HG03457 (cell line): ENCODE data around the gene ENTHD1.
"Not testable (repeated sequence)": the region's sequence is repeated elsewhere in the genome, so short reads cannot be mapped to it uniquely, and the experiment has no call there.

Experiments used
- ATAC-seq: cut with Tn5 transposase; IDR thresholded peaks from one replicate; pipeline ENCODE4 v1.9.1; 2021; ENCODE audit warnings: moderate number of reproducible peaks; ENCODE audit not compliant: unreplicated experiment

ENTHD1 gene

DNA sequence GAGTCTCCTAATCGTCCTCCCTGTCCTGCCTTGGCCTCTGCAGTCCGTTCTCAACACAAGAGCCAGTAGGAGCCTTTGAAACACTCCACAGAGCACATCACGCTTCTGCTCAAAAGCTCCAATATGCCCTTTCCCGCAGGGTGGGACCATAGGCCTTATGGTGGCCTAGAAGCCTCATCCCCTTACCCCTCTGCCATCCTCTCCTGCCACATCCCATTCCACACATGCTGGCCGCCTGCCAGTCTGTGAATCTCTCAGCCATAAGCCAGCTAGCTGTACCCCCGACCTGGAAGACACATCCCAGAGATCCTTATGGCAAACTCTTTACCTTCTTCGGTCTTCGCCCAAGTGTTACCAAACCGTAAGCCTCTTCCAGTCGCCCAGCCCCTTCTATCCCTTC lies 157.8 kb downstream of the ENTHD1 start:
- no peak for ATAC-seq

DNA sequence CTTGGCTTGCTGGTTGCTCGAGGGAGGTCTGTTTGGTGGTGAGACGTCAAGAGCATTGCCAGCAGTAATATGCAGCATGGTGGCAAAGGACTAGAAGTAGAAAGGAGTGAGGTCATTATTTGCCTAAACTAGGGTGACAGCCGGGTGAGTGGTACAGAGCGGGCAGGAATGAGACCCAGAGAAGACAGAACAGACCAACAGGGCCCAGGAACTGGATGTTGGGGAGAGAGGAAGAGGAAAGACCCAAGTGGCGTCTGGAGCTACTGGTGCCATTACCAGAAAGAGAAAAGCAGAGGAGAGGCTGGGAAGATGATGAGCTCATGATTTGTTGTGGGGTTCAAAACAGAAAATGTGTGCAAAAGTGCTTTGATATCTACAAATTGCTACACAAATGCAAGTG lies 158.7 kb downstream of the ENTHD1 start:
- no peak for ATAC-seq

DNA sequence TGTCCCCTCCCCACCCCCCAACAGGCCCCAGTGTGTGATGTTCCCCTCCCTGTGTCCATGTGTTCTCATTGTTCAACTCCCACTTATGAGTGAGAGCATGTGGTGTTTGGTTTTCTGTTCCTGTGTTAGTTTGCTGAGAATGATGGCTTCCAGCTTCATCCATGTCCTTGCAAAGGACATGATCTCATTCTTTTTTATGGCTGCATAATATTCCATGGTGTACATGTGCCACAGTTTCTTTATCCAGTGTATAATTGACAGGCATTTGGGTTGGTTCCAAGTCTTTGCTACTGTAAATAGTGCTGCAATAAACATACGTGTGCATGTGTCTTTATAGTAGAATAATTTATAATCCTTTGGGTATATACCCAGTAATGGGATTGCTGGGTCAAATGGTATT lies 159.5 kb downstream of the ENTHD1 start:
- ATAC-seq: not testable (repeated sequence)

DNA sequence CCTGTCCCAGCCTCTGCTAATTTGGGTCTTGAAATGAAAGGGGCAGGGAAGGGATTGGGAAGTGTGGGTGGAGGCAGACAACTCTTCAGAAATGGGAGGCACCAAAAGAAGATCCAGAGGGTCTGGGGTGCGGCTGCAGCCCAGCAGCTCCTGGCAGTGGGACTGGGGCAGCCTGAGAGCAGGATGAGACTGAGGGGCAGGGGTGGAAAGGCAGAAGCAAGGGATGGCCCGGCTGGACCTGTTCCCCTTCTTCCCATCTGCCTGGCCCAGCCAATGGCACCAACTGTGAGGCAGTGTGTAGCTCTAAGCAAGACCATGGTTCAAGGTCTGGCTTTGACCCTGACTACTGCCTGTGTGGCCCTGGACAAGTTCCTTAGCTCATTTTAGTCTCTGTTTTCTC lies 160.4 kb downstream of the ENTHD1 start:
- ATAC-seq: no peak

DNA sequence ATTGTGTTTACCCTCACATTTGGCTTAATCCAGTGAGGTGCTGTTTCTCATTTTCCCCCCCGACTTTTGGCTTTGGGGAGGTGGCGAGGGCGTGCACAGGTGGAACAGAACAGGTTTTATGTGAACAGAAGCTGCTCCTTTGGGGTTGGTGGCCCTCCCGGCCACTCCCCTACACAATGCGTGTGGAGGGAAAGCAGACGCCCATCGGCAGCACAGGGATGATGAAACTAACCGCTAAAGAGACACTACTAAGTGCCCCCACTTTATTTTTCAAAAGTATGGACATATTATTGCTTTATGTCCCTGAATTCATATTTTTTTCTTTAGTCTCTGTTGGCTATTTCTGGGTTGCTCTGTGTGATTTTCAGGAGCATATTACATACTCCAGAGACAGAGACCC lies 160.9 kb downstream of the ENTHD1 start:
- ATAC-seq: no peak

DNA sequence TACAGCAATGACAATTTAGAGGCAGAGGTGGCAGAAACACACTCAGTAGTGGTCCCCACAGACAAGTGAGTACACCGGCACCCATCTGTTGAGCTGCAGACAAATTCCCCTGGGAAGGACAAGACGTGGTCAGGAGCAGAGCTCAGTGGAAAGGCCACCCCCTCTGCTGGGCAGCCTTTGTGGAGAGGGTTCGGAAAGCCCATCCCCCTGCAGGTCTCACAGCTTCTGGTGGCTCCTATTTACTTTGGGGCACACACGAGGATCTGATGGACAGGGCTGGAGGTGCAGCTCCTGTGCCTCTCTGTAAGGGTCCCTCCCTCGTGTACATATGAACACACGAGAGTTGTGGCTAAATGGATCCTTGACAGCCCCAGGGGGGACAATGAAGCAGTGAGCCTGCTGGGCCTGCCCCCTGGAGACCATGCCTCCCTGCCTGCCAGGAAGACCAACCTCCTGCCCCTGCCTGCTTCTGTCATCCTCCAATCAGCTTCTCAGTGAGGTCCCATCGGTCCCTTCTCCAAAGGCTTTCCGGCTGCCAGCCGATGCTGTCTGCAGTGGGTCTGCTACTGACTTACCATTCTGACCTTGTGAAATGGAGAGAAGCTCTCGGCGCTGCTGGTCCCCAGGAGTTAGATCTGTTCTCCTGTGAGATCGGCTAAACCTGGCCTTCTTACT lies 161.5 kb downstream of the ENTHD1 start:
- ATAC-seq: no peak

DNA sequence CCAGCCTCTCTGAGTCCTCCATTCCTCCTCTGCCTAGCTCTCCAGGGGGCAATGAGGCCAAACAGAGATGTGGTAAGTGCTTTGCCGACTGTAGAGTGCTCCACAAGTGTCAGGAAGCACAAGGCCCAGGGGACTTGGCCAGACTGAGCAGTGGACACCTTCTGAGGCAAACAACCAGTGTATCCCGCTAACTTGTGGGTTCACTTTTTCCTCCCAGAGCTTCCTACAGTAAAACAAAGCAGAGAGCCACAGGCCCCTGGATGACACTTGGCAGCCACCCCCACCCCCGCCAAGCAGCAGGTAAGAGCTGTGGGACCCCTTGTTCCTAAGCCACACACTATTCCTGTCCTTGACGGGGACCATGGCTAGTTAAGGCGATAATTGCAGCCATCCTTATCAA lies 162.1 kb downstream of the ENTHD1 start:
- no peak for ATAC-seq

DNA sequence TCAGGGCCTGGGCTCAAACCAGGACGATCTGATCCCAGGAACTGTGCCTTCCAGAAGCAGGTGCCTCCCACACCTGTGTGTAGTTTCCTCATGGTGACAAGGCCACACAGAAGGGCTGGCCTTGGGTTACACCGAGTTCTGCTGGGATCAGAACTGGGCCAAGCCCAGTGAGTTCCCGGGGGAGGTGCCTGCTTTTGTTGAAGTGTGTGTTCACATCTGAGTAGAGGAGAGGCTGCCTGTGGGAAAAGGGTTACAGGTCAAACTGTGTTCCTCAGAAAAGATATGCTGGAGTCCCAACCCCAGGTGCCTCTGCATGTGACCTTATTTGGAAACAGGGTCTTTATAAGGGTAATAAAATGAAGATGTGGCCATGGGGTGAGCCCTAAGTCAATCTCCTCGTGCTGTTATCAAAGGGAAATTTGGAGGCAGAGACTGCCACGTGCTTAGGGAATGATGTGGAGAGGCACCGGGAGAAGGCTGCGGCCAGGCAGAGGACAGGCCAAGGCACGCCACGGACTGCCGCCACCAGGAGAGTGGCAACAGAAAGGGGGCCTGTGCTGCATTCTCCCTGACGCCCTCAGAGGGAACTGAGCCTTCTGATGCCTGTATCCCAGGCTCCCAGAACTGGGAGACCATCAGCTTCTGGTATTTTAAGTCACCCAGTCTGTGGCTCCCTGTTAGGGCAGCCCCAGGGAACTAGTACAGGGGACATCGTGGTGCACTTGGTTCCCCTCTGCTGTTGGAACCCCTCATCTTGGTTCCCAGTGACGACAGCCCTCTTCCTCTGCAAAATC lies 164.2 kb downstream of the ENTHD1 start:
- ATAC-seq: no peak

DNA sequence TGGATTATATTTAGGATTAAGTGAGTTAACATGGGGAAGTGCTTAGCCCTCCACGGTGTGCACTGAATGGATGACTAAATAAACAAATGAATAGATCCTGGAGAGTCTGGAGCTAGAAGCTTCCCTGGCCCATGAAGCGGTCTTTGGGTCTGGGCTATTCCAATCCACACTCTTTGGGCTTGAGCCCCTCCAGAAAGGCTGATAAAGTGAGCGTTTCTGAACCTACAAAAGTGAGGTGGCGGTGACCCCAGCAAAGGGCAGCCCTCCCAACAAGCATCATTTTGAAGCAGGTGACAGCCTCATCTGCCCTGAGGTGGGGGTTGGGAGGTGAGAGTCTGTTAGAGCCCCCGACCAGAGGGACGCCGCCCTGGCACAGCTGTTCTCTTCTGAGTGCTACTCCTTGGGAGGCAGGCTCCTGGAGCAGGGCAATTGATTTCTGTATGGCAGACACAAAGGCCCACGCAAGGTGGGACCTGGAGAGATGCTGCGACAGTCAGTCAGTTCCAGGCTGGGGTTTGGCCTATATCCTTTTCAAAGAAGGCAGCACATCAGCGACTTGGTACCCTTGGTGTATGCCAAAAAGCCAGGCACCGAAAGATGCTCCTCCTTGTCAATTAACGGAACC lies 165.2 kb downstream of the ENTHD1 start:
- no peak for ATAC-seq

DNA sequence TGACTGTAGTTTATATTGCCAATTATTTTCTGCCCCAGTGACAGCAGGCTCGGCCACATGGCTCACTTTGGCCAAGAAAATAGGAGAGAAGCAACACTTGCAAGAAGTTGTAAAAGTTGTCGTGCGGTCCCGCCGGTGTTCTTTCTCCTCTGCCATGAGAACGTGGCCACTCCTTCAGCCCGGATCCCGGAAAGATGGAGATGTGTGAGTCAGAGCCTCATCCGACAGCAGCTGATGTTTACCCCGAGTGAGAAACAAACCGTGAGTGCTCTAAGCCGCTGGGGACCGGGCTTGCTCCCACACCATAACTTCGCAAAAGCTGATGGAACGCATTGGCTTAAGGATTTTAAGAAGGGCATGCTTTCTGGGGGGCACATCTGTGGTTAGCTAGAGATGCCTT lies 166.0 kb downstream of the ENTHD1 start:
- ATAC-seq: no peak

DNA sequence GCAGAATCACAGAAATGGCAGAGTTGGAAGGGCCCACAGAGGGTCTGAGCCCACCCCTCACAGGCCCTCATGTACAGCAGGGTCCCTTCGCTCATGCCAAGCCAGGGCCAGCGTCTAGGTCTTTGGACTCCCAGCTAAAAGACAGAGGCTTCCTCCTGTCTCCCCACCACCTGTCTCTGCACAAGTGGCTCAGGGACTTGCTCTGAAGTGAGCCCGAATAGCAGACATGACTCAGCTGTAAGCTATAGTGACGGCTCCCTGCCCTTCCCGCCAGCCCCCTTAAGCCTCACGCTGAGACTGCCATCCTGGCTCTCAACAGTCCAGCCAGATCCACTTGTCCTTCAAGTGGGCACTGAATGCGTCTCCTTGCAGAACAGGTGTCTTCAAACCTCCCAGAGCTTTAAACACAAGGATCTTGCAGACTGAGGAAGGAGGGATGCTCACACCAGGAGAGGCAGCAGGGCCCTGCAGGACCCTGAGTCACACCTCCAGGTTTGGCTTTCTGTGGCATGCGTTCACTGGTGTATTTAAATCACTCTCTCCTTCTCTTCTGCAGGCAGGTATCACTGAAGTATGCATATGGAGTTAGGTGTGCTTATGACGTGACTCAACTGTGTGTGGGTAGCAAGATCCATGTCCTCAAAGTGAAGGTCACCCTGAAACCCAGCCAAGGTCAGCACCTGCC lies 168.1 kb downstream of the ENTHD1 start:
- ATAC-seq: no peak

DNA sequence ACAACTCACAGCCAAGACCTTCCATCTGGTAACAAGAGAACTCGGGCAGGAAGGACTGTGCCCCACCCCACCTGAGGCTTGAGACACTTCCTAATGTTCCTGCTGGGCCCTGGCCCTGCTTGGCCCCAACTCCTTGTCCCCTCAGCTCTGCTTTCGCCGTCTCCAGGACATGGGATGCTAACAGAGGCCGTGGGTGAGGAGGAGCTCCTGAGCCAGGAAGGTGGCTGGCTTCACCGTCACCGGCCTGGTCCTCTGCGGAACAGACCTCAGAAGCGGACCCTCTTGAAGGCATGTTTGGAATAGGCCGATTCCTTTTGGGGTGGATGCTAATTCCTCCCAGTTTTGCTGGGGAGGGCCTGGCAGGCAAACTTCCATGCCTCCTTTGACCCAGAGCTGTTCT lies 168.7 kb downstream of the ENTHD1 start:
- ATAC-seq: no peak

DNA sequence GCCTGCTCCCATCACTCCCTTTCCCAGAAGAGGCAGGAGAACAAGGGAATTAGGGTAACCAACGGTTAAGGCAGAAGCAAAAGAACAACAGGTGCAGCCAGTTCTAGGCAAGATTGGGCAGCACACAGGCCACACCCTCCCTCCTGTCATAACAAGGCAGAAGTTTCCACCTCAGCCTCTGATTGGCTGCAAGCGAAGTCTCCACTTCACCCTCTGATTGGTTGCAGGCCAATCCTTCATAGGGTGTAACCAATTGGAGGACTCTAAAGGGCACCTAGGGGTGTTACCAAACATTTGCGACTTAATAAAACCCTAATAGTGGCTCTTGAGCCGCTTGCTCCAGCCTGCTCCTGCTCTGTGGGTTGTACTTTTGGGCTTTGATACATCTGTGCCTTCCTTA lies 169.2 kb downstream of the ENTHD1 start:
- no peak for ATAC-seq

DNA sequence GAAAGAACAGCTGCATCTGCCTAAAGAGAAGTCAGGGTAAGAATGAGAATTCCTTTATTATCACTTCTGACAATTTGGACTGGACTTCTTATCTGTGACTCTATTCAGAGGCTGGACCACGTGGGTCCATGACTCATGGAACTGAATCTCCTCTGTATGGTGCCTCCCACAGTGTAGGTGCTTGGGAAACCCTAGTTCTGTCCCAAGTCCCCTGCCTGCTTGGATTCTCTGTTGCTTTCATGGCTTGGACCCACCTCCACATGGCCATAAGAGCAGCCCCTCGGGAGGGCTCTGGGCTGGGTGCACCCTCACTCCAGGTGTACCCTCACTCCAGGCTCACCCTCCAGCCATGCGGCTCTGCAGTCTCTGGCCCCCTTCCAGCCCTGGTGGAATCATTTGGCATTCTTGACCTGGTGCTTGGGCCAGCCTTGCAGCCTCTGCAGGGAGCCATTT lies 169.6 kb downstream of the ENTHD1 start:
- ATAC-seq: no peak

DNA sequence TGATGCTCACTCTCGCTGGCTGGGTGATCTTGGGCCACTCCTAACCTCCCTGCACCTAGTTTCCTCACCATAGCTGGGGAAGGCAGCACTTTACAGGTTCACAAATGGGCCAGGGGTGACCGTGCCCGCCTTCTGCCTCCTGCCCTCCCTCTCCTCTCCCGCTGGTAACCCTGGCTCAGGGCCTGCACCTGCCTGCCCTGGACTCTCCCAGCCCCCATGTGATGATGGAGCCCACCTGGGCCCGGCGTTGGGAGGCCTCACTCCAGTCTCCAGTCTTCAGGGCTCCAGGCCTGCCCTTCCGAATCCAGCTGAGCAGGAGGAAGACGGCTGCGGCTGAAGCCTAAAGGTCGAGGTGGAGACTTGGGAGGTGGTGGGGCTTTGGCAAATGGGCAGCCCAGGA lies 170.1 kb downstream of the ENTHD1 start:
- ATAC-seq: no peak

DNA sequence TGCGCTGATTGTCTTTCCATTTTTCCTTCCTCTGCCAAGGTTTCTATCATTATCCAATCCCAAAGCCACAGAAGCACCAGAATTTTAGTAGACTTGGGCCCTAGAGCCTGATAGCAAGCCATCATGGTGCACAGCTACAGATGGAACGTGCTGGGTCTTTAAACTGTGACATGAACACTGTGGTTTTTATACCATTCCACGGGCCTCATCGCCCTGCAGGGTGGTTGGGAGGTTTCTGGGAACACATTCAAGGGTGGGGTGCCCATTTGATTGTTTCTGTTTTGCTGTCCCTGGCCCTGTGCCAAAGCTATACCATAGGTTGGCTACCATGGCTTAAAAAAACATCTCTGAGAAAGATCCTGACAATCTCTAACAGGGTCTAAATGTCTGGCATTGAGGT lies 171.1 kb downstream of the ENTHD1 start:
- ATAC-seq: no peak

DNA sequence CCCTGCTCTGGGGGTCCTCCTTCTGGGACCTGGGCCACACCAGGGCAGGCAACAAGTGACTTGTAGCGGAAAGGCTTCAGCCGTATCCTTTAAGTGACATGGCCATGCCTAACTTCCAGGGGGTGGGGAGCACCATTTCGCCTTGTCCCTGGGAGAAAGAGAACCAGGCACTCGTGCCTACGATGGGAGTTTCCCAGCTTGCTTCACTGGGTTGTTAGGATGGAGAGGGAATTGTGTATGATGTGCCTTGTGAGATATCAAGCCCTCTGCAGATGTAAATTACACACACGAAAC lies 171.6 kb downstream of the ENTHD1 start:
- ATAC-seq: no peak

DNA sequence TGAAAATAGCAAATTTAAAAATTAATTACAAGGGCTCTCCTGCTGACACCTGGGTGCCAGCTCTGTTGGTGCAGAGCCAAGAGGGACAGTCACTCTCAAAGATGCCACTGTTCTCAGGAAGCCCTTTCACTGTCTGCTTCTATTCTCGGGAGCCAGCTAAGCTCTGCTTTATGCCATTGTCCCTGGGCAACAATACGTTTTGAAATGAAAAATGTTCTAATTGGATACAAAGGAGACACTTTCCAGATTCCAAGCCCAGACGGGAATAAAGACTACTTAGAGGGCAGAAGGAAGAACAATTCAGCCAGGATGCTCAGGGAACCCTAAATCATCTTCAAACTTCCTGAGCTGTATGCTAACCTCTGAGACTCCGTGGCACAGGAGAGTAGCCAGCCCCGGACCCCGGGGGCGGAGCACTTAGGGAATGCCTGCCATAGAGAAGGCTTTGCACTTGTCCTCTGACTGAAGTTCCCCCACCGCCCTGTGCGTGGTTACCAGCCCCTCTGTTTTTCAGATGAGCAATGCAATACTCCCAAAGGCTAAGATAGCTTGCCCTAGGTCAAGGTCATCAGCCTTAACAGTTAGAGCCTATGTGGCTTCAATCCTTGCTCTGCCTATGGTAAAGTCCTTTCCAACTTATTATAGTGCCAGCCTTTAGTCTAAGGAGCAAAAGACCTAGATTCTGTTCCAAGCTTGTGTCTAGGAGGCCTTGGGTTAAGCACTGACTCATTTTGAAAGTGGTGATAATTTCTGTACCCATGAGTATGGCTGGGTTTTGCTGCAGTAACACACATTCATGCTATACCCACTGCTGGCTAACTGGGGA lies 172.1 kb downstream of the ENTHD1 start:
- no peak for ATAC-seq

DNA sequence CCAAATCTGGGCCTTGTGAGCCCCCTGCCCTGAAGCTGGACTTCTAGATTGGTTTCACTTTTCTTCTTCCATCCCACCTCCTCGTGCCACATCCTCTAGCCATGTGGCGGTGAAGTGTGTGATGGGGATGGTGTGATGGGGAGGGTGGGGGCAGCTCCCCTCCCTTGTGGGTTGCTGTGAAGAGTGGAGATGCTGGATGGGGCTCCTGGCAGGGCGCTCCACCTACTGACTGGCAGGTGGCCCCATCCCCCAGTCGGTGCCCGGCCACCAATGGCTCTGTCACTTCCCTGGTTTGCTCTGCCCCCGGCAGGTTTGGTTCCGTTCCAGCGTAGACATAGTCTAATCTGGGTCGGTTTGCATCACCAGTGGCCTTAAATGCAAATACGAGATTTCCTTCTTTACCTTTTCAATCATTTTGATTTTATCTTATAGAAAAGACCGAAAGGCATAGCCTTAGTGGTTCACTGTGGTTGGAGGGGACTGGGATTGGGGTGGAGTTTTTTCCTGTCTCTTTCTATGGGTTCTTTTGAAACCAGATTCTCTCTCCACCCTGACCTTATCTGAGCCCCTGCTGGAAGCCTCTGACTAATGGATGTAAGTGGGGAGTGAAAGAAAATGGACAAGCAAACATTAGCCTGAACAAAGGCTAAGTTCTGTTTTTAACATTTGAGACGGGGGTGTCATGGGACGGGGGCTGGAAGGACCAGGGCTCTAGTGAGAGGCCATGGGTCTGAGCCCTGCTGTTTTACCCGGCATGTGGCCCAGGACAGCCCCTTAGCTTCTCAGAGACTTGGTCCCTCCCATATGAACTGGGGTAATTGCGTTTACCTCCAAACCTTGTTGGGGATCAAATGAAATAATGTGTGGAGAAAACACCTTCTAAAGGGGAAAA lies 173.8 kb downstream of the ENTHD1 start:
- no peak for ATAC-seq

DNA sequence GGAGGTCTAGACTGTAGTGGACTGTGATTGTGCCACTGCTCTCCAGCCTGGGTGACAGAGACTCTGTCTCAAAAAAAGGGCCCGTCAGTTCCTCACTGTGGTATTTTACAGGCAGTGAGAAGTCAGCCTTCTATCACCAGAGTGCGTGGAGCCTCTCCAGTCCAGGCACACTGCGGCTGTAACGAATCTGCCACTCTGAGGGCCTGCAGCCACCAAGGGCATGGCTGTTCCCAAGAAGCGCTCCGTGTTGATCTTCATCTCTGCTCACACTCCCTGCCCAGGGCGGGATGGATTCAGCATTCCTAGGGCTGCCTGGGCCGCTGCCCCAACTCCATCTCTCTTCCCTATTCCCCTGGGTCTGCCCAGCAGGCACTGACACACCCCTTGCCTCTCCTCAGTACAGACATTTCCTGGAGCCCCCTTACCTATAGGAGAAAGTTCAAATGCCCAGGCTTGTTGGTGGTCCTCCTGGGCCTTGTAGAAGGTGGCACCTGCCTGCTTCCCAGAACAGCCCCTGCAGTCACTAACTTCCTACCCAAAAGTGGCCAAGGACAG lies 174.6 kb downstream of the ENTHD1 start:
- no peak for ATAC-seq
